ENCODE data around the gene SS18L1. TPM values are rescaled to one million over a fixed set of nuclear protein-coding genes. Genes with fewer than 3 reads are reported as not detected.

The SS18L1 gene
- total RNA-seq, 1 experiment from 2014 or later: 17.9 TPM

GRCh38 chr20:62225820-62226635 is 82.5 kb downstream of the SS18L1 start:
- ChIA-PET CTCF (no interaction called here), POLR2A (ENCODE audit: unreplicated experiment) (no interaction called here)
- H3K9me3 ChIP-seq (ENCODE audit: low read length): no peaks in the 10 kb centered on the region
- no peak for DNase-seq
- H3K79me2 ChIP-seq (ENCODE audit: low read length): no peaks in the 10 kb centered on the region
- H3K4me2 ChIP-seq (ENCODE audit: low read length): no peak overlapping the region
- no TSS peak for BruUV-seq (replicated peaks)
- ATAC-seq: no peak
- no peak overlapping the region for H2AFZ ChIP-seq (ENCODE audit: low read length)
- peaks cover 9% of the 10 kb centered on the region for H3K27me3 ChIP-seq (ENCODE audit: low read length)
- H3K4me1 ChIP-seq (ENCODE audit: insufficient read depth, low read length): no peaks in the 10 kb centered on the region
- TF ChIP-seq EZH2phosphoT487 (IDR thresholded peaks at IDR 0.05; ENCODE audit: borderline replicate concordance, low read length) (no peak), CTCF (conservative IDR thresholded peaks at IDR 0.05; ENCODE audit: low read depth, low read length) (no peak), EZH2 (IDR thresholded peaks at IDR 0.05; ENCODE audit: low read length, unreplicated experiment) (no peak)
- intact Hi-C loops (cut with micrococcal nuclease): no loop called here
- no peak overlapping the region for H3K27ac ChIP-seq (ENCODE audit: low read length)
- H4K20me1 ChIP-seq (ENCODE audit: low read length): no peaks in the 10 kb centered on the region
- no peaks in the 10 kb centered on the region for H3F3A ChIP-seq (ENCODE audit: low read length, unreplicated experiment)
- H3K9ac ChIP-seq (ENCODE audit: low read length): no peak overlapping the region
- no peak overlapping the region for H3K4me3 ChIP-seq (ENCODE audit: low read length)
- H3K9me2 ChIP-seq (replicated peaks; ENCODE audit: low read length): no peaks in the 10 kb centered on the region
- H3K36me3 ChIP-seq (ENCODE audit: low read depth, low read length): no peaks in the 10 kb centered on the region

- no peaks in the 10 kb centered on the region for H3K4me1 ChIP-seq (ENCODE audit: insufficient read depth, low read length)
- no peaks in the 10 kb centered on the region for H3K9me3 ChIP-seq (ENCODE audit: low read length)
- ATAC-seq: no peak
- no peaks in the 10 kb centered on the region for H3F3A ChIP-seq (ENCODE audit: low read length, unreplicated experiment)
- TF ChIP-seq EZH2 (IDR thresholded peaks at IDR 0.05; ENCODE audit: low read length, unreplicated experiment) (no peak), CTCF (conservative IDR thresholded peaks at IDR 0.05; ENCODE audit: low read depth, low read length) (no peak)
- no peak overlapping the region for H3K27ac ChIP-seq (ENCODE audit: low read length)
- POLR2A ChIA-PET (ENCODE audit: unreplicated experiment): interaction anchor here (0.6 kb wide), 1 partner anchor 105 kb away, joined by 9 read pairs; the partner anchor contains the start of gene LSM14B
- no peak for DNase-seq
- no peaks in the 10 kb centered on the region for H3K36me3 ChIP-seq (ENCODE audit: low read depth, low read length)
- H3K9ac ChIP-seq (ENCODE audit: low read length): no peak overlapping the region
- BruUV-seq (replicated peaks): no TSS peak
- H3K4me2 ChIP-seq (ENCODE audit: low read length): no peak overlapping the region
- intact Hi-C loops (cut with micrococcal nuclease): no loop called here
- peaks cover 4% of the 10 kb centered on the region; the same call in 1 of the 2 replicates for H3K27me3 ChIP-seq (ENCODE audit: low read length)
- H3K9me2 ChIP-seq (replicated peaks; ENCODE audit: low read length): no peaks in the 10 kb centered on the region
- H4K20me1 ChIP-seq (ENCODE audit: low read length): no peaks in the 10 kb centered on the region
- CTCF ChIA-PET: no interaction called here
- no peaks in the 10 kb centered on the region for H3K79me2 ChIP-seq (ENCODE audit: low read length)
- H2AFZ ChIP-seq (ENCODE audit: low read length): no peak overlapping the region
- H3K4me3 ChIP-seq (ENCODE audit: low read length): no peak overlapping the region
Observed at GRCh38 chr20:62226707-62227590, 83.4 kb downstream of the SS18L1 start.
